ENCODE results near the gene TWIST2. TPM values are rescaled to one million over a fixed set of nuclear protein-coding genes. Genes with fewer than 3 reads are reported as not detected.

The TWIST2 gene
- total and polyA plus RNA-seq, 10 of the 15 experiments (the other 5 are each of a cell fraction or from before 2014, with no cell fraction given), result not detected

GRCh38 chr2:238856713-238857567, 9.1 kb downstream of the TWIST2 start:
- ChIA-PET RAD21 (ENCODE audit: unreplicated experiment) (no interaction called here), SMC1A (ENCODE audit: uncharacterized antibody, unreplicated experiment) (no interaction called here), POLR2A (no interaction called here), CTCF (no interaction called here)
- H3K9ac ChIP-seq (ENCODE audit: control insufficient read depth, insufficient read depth, low read length), result no peak overlapping the region
- DNase-seq (ENCODE audit: low read depth, low spot score) (no peak), FAIRE-seq (no peak), ATAC-seq (no peak)
- no peaks in the 10 kb centered on the region for H3K4me1 ChIP-seq (ENCODE audit: control insufficient read depth, insufficient read depth, low read length)
- no peaks in the 10 kb centered on the region for H4K20me1 ChIP-seq (ENCODE audit: control insufficient read depth, insufficient read depth)
- 17% methylated on average over 15 of the region's 16 CpGs for WGBS (ENCODE audit: insufficient coverage, insufficient replicate concordance, low lambda C conversion rate, missing lambda C conversion rate)
- H3K27ac ChIP-seq (ENCODE audit: control insufficient read depth, insufficient read depth), result no peak overlapping the region
- no peaks in the 10 kb centered on the region; a peak in 1 of 4 replicates for H3K27me3 ChIP-seq (replicated peaks in 1 of 2; ENCODE audit: control insufficient read depth in 2 of 2, insufficient read depth in 2 of 2, low read length in 1 of 2)
- no peaks in the 10 kb centered on the region for H3K9me3 ChIP-seq (replicated peaks; ENCODE audit: control insufficient read depth, insufficient read depth, low read length)
- H3K79me2 ChIP-seq (ENCODE audit: control insufficient read depth, insufficient read depth, low read length), result no peaks in the 10 kb centered on the region
- no peak overlapping the region for H2AFZ ChIP-seq (ENCODE audit: control insufficient read depth, low read depth, low read length)
- intact Hi-C loops (cut with micrococcal nuclease; ENCODE audit: unreplicated experiment) (no loop called here), in situ Hi-C loops (cut with MboI) (no loop called here)
- TF ChIP-seq TAF1 (IDR thresholded peaks at IDR 0.05; ENCODE audit: borderline replicate concordance, low read depth, low read length) (no peak), TCF12 (IDR thresholded peaks at IDR 0.05; ENCODE audit: low read depth, low read length) (no peak), RBBP5 (conservative IDR thresholded peaks at IDR 0.05) (no peak), SIN3A (IDR thresholded peaks at IDR 0.05; ENCODE audit: low read depth, low read length) (no peak), NR2F1 (conservative IDR thresholded peaks at IDR 0.05) (no peak), MLLT1 (IDR thresholded peaks at IDR 0.05) (no peak), MTA3 (IDR thresholded peaks at IDR 0.05; ENCODE audit: borderline replicate concordance, low read length) (no peak), PAX5 (IDR thresholded peaks at IDR 0.05; ENCODE audit: borderline replicate concordance, low read depth, low read length) (no peak), USF1 (IDR thresholded peaks at IDR 0.05; ENCODE audit: borderline replicate concordance, extremely low read length, insufficient read depth, low read depth, low read length) (no peak), NRF1 (conservative IDR thresholded peaks at IDR 0.05; ENCODE audit: low read depth, low read length) (no peak), IKZF2 (IDR thresholded peaks at IDR 0.05) (no peak)
- BruUV-seq (replicated peaks), result no TSS peak
- H3K4me3 ChIP-seq, result no peak overlapping the region
- H3K4me2 ChIP-seq (ENCODE audit: control insufficient read depth, insufficient read depth), result no peak overlapping the region
- no peaks in the 10 kb centered on the region for H3K36me3 ChIP-seq (ENCODE audit: control insufficient read depth in 2 of 2, insufficient read depth in 2 of 2, low read length in 1 of 2)
